HG02840 (cell line): ENCODE data around the gene CFAP92.
"Not testable (repeated sequence)": the region's sequence is repeated elsewhere in the genome, so short reads cannot be mapped to it uniquely, and the experiment has no call there.

Experiments used
- ATAC-seq: cut with Tn5 transposase; IDR thresholded peaks from one replicate; pipeline ENCODE4 v1.9.1; 2021; ENCODE audit warnings: mild to moderate bottlenecking, moderate library complexity, moderate number of reproducible peaks; ENCODE audit not compliant: unreplicated experiment, low FRiP score

CFAP92 gene

GRCh38 chr3:128942161-128942952 is 51.5 kb downstream of the CFAP92 start:
- ATAC-seq: no peak

- no peak for ATAC-seq
Observed at GRCh38 chr3:128940252-128940651, 53.6 kb downstream of the CFAP92 start.

DNA sequence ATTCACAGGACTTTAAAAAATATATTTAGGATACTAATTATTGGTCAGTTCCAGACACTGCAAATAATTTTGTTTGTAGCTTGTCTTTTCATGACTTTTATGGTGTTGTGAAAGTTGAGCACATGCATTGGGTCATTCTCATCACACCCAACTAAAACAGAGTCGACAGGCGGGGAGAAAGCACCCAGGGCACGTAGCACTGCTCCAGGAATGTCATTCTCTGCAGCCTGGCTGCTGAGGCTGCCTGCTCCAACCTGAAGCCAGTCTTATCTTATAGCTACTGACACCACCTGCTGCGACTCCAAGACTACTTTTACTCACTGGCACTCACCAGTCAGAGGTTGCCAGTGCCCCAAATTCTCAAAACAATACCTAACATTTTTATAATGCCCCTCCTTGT is 57.5 kb downstream of the CFAP92 start:
- no peak for ATAC-seq

DNA sequence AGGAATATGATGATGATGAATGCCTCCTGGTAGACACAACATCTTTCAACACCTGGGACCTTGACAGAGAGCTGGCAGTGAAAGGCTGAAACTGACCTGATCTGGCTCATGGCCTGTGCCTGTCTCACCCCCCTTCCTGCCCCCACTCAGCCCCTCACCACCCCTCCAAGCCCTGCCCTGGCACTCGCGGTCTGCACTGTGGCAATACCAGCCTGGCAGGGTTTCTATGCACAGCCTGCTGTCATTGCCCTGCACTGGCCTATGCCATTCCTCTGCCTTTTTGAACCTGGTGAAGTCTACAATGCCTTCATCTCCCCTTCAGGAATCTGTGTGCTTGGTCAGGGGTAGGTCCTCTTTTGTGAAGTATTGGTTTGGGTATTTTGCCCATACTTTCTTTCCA is 58.0 kb downstream of the CFAP92 start:
- no peak for ATAC-seq

DNA sequence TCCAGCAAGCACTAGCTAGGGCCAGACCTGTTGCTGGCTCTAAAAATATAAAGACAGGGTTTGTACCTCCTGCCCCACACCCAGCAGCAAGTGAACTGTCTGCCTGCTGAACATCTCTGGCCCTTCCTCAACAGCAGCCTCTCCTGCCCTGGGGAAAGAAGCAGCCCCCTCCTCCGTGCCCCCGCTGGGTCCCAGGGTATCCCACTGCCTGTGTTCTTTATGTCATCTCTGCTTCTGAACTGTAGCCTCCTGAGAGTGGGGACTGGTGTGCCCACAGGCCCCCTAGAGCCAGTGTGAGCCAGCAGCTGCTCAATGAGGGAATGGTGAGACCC is 60.0 kb downstream of the CFAP92 start:
- no peak for ATAC-seq

- ATAC-seq: no peak
Observed at GRCh38 chr3:128933213-128933921, 60.5 kb downstream of the CFAP92 start.

DNA sequence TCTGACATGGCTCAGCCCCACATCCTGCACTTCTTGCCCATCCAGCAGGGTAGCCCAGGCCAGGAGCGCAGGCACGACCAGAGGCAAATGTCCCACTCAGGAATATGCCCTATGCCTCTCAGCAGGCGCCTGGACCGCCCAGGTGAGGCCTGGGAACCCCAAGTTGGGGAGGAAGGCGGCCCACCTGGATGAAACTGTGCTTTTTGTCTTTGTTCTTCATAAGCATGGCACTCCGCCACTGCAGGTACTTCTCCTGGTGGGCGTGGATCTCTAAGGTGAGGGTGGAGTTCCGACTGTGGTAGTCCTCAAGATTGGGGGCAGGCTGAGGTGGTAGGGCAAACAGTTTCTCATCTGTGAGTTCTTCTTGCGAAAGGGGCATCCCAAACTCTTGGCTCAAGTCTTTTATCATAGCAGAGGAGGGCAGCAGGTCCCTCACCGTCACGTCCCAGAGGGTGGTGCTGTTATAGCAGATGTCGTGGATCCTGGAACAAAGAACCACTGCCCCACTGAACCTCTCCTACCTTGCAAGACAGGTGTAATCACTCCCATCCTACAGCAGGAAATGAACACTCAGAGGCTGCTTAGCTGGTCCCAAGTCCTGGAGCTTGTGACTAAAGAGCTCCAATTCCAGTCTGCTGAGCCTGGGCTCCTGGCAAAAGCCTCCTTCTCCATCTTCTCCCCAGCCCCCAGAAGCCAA is 61.2 kb downstream of the CFAP92 start:
- ATAC-seq: no peak

GRCh38 chr3:128931046-128931445 is 62.8 kb downstream of the CFAP92 start:
- no peak for ATAC-seq

DNA sequence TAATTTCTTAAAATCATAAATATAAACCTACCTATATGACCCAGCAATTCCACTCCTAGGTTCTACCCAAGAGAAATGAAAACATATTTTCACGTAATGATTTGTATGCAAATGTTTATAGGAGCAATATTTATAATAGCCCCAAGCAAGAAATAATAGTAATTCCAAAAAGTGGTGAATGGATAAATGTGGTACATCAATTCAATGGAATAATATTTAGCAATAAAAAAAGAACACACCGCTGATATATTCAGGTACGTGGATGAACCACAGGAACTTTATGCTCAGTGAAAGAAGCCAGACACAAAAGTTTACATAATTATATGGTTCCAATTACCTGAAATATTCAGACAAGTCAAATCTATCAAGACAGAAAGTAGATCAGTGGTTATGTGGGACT is 64.5 kb downstream of the CFAP92 start:
- no peak for ATAC-seq

GRCh38 chr3:128923986-128924385 is 69.9 kb downstream of the CFAP92 start:
- ATAC-seq: not testable (repeated sequence)

- ATAC-seq: no peak
Observed at GRCh38 chr3:128923576-128923975, 70.3 kb downstream of the CFAP92 start.

DNA sequence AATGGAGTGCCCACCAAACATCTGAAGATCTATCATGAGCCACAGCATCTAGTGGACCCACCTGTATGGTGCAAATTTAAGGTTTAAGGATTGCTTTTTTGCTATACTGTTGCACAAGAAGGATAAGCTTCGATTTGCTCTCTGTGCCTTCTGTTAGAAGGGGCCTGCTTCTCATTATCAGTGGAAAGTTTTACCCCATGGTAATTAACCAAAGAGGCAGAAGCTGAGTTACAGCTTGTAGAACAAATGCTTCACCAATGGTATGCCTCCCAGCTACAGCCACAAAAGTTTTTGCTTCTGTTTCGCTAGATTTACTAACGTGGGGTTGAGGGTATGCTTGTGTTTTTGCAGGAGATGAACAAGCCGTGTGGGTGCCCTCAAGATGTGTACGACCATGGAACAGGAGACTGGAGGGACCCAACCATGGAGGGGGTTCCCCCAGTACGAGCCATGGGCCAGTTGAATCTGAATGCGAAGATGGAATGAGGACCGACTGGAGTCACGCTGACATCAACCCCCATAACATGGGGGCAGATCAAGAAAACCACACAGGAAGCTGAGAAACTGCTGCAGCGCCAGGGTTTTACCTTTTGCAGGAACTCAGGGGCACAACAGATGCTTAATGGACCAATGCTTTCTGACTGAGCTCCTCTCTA is 70.9 kb downstream of the CFAP92 start:
- no peak for ATAC-seq

DNA sequence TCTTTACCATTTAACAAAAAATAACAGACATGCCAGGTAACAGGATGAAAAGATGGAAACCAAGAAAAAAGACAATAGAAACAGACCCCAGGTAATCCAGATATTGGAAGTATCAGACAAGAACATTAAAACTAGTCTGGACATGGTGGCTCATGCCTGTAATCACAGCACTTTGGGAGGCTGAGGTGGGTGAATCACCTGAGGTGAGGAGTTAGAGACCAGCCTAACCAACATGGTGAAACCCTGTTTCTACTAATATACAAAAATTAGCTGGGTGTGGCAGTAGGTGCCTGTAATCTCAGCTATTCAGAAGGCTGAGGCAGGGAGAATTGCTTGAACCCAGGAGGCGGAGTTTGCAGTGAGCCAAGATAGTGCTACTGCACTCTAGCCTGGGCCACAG is 73.9 kb downstream of the CFAP92 start:
- ATAC-seq: no peak

- ATAC-seq: no peak
Observed at GRCh38 chr3:128917291-128917690, 76.6 kb downstream of the CFAP92 start.

- no peak for ATAC-seq
Observed at GRCh38 chr3:128914966-128915645, 78.8 kb downstream of the CFAP92 start.

DNA sequence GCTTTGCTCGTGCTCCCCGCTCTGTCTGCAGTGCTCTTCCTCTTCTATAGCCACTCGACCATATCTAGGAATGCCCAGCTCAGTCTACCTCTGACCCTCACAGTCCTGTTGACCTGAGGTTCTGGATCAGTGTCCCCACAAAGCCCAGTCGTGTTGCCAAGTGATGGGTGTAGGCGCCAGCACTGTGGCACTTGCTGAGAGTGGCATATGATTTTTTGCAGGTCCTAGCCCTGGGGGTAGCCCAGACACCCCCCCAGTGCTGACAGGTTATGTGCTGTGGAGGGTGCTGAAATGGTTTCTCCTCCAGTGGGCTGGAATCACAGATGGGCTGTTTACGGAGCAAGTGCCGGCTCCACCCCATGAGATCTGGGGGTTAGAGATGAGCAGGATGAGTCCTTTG is 82.0 kb downstream of the CFAP92 start:
- no peak for ATAC-seq

DNA sequence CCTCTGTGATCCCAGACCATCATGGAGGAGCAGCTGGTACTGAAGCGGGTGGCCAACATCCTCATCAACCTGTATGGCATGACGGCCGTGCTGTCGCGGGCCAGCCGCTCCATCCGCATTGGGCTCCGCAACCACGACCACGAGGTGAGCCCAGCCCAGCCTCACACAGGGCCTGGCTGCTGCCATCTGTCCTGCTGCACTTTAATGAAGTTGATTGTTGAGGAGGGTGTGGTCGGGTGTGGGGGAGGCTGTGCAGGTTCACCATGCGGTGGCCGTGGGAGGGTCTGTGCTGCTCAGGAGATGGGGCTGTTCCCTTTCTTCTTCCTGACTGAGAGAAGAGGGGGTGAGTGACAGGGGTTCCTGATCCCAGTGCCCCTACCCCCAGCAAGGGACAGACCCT is 83.9 kb downstream of the CFAP92 start:
- ATAC-seq: no peak

DNA sequence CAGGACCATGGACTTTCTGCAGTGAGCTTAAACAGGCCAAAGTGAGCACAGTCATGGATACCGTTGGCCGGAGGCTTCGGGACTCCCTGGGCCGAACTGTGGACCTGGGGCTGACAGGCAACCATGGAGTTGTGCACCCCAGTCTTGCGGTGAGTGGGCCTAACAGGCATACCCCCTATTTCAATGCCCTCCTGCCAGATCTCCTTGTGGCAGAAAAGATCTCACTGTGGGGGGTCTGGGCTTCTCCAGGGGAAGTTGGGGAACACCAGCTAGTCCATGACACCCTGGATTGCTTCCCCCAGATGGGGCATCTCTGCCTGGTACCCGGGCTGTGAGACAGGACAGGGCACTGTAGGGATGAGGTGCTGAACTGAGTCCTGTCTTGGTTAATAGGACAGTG is 84.9 kb downstream of the CFAP92 start:
- no peak for ATAC-seq

DNA sequence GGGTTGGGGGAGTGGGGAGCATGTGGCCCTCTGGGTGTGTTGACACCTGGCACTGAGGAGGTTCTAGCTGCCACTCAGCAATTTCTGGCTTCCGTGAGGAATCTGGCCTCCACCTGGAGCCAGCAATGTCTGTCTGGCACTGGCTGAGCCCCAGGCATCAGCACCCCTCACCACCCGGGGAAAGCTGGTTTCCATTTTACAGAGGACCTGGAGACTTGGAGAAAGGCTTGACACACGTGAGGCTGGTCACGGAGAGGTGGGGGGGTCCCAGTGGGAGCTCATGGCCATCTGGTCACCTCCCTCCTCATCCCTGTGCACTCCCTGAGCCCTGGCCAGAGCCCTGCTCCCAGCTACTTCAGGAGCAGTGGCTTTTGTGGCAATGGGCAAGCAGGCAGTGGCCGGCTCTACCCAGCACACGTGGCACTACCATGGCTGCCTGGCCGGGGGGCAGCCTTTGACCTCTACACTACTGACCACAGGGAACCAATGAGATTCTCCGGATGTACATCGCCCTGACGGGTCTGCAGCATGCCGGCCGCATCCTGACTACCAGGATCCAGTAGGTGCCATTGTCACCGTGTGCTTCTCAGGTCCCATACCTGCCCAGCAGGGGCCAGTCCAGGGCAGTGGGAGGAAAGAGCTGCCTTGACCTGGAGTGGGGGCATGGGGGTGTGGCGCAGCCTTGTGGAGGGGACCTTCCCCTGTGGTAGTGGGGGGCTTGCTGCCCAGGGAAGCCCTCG is 86.0 kb downstream of the CFAP92 start:
- no peak for ATAC-seq
